ENCODE results near the gene ACSL1.

ACSL1 gene

DNA sequence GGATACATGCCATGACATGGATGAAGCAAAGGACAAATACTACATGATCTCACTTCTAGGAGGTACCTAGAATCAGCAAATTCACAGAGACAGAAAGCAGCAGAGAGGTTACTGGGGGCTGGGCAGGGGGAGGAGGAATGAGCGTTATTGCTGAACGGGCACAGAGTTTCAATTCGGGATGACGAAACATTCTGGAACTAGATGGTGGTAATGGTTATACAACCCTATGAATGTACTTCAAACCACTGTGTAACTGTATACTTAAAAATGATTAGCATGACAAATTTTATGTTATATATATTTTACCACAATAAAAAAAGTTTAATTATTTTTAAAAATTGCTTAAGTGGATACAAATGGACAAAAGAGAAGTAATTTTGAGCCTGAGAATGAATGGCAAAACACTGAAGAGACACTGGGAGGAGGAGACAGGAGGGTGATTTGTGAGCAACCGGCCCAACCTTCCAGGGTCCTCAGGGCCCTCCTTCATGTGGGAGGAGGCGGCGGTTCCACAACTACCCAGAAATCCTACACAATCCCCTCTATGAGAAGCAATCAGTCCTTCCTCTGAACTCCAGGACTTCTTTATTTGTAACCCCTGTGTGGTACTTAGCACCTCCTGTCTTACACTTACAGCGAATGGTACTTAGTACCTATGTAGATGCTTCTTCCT, 14.1 kb downstream of the ACSL1 start:
- no peak for DNase-seq (ENCODE audit: low spot score)

DNA sequence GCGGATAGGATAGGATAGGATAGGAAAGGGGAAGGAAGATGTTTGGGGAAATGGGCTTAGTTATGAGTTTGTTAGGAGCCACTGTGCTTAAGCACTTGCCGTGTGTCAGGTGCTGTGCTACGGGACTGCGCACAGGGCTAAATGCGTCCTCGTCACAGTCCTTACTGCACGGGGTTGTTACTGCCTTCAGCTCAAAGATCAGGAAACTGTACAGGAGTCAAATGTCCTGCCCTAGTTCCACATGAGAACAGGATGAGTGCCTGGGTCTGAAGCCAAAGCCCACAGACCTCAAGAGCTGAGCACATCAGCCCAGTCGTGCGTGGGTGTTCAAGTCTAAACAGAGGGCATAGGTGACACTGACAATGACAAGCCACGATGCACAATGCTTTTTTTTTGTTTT, 15.0 kb downstream of the ACSL1 start:
- DNase-seq (ENCODE audit: low spot score): no peak

DNA sequence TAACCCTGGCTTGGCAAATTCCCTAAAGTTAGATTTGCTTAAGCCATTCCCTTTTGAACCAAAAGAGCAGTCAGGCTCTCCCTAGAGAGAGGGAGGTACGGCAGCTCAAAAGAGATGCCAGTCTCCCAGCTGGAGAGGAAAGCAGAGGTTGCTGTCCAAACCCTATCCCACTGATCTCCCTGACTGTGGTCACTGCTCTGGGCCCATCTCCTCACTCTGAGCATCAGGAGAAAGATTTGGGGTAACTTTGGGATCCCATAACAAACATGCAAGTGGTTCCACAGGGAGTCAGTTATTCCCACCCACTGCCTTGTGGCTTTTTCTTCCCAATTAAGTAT, 17.1 kb downstream of the ACSL1 start:
- no peak for DNase-seq (ENCODE audit: low spot score)

DNA sequence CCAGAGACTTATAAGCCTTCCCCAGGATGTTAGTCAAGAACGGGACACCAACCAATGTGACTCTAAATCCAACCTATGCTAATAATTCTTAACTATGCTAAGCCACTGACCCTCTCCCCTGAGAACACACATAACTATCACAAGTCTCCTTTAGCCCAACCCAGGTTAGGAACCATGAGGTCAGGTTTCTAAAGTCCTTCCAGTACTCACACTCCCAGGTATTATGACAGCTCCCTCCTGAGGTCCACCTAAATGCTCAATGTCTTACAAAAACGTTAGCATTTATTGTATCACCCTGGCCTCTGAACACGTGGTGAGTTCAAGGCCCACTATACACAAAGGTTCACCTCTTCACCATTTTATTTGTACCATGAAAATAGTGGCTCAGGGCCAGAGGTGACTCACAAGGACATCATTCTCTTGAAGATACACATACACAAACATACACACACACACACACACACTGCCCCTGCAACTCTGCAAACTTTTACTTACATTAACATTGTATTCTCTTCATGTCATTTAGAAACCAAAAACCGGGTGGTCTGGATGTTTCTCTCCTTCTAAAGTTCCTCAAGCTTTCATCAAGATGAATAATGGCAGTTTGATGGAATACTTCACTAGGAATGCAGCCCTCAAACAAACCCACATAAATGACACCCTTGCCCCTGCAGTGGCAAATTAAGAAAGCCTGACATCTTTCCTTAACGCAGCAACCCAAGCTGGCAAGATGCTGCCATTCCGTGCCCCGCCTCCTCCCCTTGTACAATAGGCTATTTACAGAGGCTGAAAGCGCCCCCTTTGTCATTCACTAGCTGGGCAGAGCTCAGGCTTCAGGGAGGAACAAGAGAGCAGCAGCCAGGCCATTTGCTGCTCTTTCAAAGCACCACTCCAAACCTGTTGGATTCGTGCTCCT, 17.7 kb downstream of the ACSL1 start:
- DNase-seq (ENCODE audit: low spot score): no peak

DNA sequence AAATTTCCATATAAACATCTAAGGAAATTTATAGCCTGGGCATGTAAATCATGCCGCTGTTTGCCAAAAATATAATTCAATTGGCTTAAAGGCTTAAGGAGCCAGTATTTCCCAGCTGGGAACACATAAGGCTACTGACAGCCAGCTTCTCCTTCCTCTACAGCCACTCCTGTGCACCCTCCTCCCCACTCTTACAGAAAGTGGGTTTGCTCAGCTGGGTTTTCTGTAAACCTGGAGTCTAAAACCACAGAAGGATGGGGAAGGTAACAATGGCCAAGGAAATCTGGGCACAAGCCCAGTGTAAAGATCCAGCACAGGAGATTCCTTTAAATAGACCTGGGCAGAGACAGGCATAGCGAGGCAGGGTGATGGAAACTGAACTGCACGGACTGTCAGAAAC, 18.5 kb downstream of the ACSL1 start:
- DNase-seq (ENCODE audit: low spot score): no peak

DNA sequence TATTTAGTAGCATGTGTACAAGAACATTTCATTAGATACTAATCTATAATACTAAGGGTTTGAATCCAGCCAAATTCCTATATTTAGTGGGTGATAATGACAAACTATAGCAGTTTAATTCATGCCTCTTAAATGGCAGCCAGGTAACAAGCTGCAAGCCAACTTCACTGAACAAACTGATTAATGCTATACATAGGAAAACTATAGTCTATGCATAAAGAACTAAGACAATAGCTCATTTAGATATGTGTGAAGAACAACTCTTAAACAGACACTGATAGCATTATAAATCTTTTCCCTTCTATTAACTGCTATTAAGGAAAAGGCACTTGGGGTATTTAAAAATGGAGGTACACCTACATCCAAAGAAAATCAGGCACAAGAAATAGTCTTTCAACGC, 19.1 kb downstream of the ACSL1 start:
- DNase-seq (ENCODE audit: low spot score): no peak

DNA sequence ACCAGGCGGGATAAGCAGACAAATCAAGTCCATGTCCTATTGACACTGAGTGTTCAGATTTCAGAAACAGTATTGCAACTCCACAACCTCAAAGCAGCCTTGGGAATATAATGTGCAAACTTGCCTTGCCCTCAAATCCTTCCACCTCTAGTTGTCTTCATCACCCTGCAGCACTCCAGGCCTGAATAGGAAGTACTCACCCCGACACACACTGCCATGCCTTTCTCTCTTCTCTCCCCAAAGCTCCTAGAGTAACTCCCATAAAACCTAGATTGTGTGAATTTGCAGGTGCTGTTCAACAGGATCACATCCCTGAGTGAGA, 19.6 kb downstream of the ACSL1 start:
- DNase-seq (ENCODE audit: low spot score): no peak

DNA sequence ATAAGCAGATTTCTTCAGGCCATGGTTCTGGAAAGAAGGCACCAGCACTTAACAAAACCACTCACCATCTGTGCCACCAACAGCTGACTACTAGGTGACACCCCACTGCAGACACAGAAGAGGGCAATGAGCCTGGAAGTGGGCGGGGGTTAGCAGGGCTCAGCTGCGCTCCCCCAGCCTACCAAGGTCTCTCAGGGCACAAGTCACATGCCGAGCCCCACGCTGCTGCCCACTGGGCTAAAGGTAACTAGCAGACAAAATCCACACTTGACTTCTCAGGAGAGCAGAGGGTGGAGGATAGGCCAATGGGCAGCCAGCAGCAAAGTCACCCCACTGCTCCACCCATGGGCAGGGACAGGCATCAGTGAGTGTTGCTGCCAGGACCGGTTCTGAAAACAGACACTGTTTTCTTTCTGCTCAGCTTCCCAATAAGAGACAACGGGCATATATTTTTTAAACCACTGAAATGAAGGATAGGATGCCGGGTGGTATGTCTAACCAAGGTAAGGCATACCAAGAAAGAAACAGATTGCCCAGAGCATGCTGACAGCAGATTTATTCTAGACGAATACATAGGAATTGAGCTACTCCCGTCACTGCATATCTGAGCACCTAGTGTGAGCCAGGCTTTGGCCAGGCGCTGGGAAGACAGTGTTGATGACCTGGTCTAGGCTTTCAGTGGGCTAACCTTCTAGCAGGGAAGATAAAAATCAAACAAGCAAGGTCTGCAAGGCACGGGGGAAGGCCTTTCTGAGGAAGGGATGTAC, 20.1 kb downstream of the ACSL1 start:
- no peak for DNase-seq (ENCODE audit: low spot score)

DNA sequence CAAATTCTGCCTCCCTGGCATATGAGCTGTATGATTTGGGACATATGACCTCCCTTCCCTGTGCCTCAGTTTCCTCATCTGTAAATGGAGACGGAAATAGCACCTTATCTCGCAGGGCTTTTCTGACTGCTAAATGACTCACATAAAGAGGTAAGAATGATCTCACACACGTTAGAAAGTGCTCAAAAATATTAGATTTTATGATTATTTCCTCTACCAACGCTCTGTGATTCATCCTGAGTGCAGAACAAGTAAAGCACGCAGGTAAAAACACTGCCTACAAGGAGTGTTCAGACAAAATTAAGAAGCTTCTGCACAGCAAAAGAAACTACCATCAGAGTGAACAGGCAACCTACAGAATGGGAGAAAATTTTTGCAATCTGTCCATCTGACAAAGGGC, 21.1 kb downstream of the ACSL1 start:
- DNase-seq (ENCODE audit: low spot score): no peak

DNA sequence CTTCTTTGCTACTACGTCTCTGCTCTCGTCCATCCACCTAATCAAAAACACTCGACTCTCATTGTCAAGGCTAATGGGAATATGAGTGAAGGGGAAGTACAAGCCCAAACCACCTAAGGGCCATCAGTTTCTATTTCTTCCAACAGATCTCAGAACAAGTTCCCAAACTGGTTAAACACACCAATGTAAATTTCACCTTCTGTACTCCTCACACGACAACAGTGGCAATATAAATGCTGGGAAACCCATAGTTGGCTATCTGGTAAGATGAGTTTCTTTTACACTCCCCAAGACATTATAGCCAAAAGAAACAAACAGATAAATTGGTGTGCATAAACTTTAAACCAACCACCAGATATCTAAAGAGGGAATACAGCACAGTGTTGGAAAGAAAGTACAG, 21.9 kb downstream of the ACSL1 start:
- no peak for DNase-seq (ENCODE audit: low spot score)

DNA sequence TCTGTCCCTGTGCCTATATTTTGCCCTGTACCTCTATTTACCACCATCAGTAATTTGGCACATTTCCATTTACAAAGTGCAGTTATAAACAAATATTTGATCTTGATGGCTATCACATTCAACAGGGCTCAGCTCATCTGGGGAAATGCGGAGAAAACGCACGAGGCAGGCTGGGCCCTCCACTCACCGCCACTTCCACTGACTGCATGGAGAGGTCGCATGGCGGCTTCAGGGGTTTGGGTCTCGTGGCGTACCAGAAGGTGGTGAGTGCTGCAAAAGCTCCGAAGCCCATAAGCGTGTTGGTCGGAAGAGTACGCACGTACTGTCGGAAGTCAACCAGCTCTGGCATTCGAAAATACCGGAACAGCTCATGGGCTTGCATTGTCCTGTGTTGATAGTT, 22.6 kb downstream of the ACSL1 start:
- no peak for DNase-seq (ENCODE audit: low spot score)

DNA sequence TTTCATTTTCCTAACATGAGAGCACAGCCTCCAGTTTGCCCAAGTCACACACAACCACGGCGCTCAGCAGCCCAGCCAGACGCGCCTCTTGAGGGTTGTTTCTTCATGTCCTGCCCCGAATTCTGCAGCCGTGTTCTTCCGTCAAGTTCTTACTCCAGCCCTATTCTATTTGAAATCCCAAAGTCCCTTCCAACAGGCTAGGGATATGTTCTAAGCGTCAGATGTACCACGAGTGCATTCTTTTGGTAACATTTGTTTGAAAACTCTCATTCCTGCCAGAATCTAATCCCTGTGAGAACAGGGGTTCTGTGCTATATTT, 23.1 kb downstream of the ACSL1 start:
- DNase-seq (ENCODE audit: low spot score): no peak

DNA sequence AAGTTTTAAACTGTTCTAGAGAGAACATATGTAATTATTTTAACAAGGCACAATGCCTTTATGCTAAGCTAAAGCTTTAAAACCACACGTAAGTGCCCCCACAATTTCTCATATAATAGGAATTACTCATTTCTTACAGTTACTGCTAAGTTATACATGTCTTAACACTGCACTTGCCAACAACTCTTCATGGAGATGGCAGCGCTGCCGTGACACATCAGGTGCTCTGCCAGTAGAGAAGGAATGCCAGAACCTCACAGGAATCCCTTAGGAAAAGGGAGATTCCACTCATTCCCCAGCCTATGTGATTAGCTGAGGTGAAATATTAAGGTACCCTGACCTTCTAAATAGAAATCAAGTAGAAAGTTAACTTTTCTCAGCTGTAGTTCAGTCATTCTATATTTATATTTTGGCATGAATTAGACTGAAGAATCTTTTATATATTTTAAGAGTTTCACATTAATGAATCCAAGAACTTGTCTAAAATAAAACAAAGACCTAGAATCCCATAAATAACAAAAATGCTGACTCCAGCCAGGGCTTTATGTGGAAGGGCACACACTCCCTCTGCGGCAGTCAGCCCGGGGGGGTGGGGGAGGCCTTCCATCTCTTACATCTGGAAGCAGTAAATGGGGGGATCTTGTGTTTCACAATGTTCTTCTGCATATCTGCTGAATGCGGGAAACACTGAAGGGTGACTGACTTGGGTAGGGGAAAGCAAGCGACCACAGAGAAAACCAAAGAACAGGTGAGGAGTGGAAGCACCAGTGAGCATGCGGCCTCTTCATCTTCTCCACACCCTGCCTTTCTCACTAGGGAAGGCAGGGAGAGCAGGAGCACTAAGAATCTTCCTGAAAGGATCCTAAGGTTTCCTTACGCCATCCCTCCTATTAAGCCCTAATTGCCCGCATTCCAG, 23.7 kb downstream of the ACSL1 start:
- no peak for DNase-seq (ENCODE audit: low spot score)

DNA sequence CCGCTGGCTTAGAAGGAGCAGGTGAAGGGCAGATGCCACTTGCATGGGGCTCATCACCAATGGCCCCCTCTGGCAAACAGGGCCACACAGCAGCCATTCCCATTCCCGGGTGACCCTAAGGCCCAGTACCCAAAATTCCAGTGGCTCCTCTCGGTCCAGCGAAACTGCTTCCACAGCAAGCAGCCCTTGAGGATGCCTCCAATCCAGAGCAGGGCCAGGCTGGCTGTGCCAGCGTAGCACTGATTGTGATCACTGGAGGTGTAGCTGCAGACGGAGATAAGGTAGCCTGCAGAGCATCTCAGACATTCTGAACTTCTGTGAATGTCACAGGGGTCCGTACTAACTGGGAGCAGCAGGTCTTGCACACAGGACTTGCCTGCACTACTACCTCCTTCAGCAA, 27.3 kb downstream of the ACSL1 start:
- no peak for DNase-seq (ENCODE audit: low spot score)

DNA sequence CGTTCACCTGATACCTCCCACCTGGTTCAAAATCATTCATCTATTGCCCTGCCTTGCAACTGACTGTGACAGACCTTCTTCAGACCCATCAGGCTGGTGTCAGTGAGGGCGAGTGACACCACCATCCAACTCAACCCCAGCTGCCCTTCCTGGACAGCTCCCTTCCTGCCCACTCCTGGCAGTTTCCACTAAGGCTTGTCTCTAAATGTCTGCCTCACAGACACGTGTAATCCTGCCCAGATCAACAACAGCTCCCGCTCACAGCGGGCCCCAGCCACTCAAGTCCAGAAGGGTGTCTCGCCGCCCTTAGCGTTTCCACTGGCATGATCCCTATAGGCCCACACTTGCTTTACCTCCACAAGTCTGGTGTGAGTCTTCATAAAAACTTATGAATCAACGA, 28.9 kb downstream of the ACSL1 start:
- DNase-seq (ENCODE audit: low spot score): no peak

DNA sequence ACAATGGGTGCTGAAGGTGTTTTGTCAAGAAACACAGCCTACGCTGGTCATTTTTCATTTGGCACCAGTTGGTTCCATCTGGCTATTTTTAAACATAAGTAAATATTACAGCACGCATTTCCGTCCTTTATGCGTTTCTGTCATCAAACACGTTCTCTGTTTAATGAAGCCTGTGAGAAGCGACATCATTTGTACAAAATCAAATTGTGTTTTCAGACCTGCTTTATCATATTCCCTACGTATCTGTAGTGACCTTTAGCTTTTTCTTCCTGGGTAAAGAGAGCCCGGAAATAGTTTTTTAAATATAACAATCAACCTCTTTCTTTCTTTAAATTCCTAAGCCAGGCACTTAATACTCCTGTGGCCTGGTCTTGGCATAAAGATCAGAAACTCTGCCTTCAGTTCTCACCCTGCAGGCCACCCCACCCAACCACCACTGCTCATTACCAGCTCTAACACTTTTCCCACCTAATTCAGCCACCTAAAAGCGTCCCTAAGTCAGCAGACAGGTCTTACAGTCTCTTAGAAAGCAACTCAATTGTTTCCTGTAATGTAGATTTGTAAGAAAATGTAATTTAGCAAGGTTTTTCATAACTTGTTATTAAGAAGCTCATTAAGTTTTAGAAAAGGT, 30.4 kb downstream of the ACSL1 start:
- DNase-seq (ENCODE audit: low spot score): no peak

DNA sequence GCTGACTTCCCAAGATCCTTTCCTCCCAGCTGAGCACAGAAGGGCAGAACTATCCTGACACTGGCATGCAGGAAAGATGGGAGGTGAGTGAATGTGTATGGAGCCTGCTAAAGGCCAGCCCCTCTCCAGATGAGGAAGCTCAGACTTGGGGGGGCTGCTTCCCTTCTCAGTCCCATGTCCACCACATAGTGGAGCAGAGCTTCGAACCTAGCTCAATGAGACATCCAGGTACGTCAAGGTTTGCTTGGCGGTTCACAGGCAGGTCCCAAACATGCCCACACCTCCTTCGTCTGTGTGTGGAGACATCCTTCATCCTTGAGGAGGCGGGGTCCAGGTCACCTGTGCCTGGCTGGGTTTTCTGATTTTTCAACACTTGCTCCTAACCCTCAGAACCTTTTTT, 31.3 kb downstream of the ACSL1 start:
- DNase-seq (ENCODE audit: low spot score): no peak

DNA sequence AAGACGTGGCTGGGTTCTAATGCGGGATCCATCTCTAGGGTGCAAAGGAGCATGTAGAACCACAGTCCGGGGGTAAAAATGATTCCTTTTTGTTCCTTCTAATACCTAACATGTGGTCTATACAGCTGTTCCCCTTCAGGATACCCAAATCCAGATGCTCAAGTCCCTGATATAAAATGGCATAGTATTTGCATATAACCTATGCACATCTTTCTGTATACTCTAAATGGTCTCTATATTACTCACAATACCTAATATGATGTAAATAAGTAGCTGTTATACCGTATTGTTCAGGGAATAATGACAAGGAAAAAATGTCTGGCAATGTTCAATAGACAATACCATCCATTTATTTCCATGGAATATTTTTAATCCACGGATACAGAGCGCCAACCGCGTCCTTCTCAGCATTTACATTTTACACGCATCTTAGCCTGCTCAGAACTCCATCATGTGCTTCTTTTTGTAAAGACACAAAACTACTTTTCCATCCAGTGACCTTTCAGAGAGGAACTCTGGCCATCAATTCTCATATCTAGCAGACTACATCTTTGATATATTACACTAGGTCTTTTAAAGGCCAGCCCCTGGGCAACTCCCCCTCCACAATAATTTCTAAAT, 31.9 kb downstream of the ACSL1 start:
- DNase-seq (ENCODE audit: low spot score): no peak

DNA sequence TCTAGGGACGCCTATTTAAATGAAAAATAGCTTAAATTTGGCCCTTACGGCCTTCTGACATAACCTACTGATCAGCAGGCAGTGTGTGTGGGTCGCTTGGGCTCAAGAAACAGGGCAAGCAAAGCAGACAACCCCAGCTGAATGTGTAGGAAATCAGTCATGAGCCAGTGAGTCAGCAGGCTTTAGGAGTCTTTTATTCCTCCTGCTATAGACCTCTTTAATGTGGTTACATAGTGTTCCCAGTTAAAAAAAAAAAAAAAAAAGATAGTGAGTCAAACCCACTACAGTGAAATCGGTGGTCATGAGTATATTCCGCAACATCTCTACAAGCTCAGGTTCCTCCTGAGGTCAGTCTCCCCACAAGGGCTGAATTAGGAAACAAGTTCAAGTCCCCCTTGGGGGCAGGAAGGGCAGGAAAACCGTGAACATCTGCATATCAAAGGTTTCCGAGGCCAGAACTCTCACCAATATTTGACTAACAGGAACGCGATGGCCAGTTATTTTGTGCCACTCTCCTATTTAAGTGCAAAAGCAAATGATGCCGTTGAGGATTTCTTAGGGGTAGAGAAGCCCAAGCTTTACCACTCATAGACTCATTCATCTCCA, 32.7 kb downstream of the ACSL1 start:
- DNase-seq (ENCODE audit: low spot score): no peak

DNA sequence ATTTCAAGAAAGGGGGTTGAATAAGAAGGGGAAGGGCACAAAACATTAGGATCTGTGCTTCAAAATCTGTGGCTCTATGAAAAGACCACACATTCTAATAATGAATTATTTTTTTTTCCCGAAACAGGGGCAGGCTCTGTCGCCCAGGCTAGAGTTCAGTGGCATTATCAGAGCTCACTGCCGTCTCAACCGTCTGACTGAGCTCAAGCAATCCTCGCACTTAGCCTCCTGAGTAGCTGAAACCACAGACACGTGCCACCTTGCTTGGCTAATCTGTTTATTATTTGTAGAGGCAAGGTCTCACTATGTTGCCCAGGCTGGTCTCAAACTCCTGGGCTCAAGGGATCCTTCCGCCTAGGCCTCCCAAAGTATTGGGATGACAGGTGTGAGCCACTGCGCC, 33.4 kb downstream of the ACSL1 start:
- DNase-seq (ENCODE audit: low spot score): no peak

DNA sequence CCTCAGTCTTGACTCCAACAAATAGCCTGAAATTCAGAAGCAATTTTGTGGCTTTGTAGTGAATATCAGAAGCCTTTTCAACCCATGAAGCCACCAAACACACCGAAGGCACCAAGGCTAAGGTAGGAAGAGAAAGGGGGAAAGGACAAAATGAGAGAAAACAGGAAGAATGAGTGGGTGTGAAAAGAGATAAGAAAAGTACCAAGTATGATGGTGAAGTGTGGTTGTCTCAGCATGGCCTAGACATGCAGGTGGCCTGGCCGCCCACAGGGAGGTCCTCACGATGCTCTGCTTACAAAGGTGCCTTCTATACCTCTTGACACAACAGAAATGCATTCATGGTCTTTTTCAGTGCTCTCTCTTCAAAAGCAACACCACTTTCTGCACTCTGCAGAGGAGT, 34.9 kb downstream of the ACSL1 start:
- no peak for DNase-seq (ENCODE audit: low spot score)
